Stimulated activated CD4-positive, alpha-beta T cell treated with anti-CD3 and anti-CD28 coated beads, Interleukin-1b, Interleukin-23, amount 100 ng/mL, for 48 hours (primary cell): ENCODE data around the gene ID4.

ENCODE experiments used
- DNase-seq: peaks from one replicate; pipeline ENCODE4 v3.0.0-alpha.2; 2020

The ID4 gene, protein sequence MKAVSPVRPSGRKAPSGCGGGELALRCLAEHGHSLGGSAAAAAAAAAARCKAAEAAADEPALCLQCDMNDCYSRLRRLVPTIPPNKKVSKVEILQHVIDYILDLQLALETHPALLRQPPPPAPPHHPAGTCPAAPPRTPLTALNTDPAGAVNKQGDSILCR

DNA sequence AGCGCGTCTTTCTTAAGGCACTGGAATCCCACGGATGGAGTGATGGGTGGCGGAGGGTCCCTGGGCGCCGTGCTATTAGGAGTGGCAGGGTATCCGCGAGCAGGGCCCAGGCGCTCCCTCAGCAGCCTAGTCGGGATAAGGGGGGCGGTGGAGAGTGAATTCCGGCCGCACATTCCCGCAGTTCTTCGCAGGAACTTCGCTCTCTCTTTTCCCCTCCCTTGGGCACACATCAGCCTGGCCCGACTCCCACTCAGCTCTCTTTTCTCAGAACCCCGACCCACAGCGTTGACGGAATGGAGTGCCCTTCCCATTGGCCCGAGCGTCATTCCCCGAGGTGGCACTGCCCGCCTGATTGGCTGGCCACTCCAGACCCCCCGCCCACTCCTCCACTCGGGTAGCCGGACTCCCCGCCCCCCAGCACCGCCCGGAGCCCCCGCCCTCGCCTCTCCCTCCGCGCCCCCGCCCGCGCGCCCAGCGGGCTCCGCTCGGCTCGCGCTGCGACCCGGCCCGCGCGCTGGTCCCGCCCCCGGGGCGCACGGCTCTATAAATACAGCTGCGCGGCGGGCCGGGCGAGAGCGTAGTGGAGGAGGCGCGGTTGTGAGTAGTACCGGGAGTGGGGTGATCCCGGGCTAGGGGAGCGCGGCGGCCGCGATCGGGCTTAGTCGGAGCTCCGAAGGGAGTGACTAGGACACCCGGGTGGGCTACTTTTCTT is at the start of gene ID4:
Gene ID4 (plus strand): TSS at position 572 of the 712 bp plus-strand sequence. CDS start 385 bp downstream, outside the sequence.
- DNase-seq = no peak

DNA sequence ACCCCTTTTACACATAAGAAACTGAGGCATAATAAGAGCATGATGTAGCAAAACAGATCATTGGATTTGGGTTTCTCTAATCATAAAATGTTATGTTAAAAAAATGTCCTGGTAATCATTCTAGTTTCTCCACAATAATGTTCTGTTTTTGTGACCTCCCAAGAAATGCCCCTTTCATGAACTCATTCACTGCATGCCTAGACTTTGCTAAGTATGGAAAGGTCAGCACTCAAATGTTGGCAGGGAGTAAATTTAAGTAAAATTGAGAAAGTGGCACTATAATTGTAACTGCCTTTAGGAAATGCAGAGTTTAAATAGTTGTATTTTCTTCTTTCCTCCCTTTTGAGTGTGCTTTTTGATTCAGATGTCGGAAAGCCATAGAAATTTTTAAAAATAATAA is 48.5 kb upstream of the ID4 start:
- DNase-seq = no peak

DNA sequence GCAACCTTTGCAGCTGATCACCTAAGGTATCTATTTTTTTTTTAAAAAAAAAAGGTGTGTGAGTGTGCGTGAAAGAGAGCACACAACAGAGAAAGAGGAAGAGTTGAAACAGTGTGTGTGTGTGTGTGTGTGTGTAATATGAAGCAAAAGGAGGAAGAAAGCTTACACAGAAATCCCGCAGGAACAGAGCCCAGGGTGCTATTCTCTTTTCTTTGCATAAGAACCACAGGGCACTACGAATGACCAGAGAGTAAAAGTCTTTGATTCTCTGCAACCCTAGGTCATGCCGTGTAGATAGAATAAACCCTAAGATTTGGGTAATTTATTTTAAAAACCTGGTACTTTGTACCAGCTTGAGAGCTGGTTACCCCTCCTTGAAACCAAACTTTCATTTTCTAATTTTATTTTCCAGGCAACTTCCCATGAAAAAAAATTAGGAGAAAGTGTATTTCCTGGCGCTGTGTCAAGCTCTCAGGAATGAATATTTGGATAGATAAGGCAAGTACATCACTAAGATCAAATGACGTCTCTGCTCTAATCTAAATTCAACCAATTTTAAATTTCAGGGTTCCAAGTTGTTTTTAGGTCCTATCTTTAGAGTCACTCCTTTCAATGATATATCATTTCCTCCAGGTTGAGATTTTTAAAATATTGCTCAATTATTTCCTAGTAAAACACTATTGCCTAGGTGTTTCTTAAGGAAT is 47.9 kb upstream of the ID4 start:
- DNase-seq = no peak

DNA sequence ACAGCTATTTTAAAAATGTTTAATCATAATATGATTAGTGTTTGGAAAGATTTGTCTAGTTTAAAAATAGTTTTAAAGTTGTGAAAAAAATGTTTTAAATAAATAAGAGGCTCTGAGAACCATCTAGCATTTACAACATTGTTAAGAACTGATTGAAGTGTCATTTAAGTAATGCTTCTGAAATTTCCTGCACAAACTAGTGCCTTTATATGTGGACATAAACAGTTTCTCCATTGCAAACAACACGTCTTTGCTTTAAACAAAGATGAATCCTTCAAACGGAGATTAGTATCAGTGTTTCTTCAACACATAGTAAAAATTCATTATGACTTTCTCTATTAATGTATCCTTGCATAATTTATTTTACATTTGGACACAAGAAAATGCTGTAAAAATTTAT is 45.9 kb upstream of the ID4 start:
- no peak for DNase-seq

DNA sequence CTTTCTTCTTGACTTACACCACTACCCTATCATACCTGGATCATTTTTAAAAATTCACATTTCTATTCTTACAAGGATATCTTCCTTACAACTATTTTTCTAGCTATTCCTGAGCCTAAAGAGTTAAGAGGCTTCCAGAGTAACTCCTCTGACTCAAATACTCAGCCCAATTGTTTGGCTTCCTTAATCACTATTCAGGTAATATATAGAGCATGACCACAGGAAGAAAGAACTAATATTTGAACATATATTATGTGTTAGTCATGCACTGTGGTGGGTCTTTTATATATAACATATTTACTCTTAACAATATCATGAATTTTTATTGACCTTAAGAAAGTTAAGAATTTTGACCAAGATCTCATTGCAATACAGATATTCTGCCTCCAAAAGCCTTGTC is 42.0 kb upstream of the ID4 start:
- no peak for DNase-seq

DNA sequence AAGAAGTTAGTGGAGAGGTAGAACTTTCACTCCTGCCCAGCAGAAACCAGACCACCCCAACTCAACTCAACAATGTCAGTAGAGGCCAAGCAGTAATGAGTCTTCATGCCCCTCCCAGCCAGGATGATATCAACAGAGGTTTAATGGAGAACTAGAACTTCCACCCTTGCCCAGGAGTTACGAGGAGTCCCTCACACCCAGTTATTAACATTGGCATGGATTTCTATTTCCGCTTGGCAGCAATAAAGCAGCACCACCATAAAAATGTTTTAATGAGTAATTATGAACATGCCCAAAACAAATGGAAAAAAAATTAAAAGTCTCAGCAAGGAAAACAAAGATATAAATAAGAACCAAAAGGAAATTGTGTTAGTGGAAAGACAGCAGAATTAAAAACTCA is 40.7 kb upstream of the ID4 start:
- DNase-seq = no peak

DNA sequence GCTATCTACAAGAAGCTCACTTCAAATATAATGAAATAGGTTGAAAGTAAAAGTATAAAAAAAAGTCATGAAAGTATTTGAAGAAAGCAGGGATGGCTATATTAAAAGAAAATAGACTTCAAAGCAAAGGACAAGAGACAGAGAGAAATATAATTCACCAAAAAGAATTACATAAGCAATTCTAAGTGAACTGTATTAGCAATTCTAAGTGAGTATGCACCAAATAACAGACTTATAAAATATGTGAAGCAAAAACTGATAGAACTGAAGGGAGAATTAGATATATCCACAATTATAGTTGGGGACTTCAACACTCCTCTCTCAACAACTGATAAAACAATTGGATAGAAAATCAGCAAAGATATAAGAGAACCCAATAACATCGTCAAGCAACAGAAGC is 38.8 kb upstream of the ID4 start:
- no peak for DNase-seq

DNA sequence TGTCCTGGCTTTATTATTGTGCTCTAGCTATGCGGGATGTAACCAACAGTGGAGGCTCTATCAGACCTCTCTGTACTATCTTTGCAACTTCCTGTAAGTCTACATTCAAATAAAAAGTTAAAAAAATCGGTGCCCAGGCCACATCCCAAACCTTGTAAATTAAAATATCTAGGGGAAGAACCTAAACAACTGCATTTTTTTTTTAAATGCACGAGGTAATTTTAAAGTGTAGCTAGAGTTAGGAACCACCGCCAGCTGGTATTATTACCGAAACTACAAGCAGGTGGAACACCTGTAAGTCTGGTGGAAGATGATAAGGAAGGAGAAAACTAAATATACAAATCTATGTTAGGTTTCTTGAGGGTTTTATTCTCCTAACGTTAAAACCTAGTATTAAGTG is 34.5 kb upstream of the ID4 start:
- DNase-seq = no peak

DNA sequence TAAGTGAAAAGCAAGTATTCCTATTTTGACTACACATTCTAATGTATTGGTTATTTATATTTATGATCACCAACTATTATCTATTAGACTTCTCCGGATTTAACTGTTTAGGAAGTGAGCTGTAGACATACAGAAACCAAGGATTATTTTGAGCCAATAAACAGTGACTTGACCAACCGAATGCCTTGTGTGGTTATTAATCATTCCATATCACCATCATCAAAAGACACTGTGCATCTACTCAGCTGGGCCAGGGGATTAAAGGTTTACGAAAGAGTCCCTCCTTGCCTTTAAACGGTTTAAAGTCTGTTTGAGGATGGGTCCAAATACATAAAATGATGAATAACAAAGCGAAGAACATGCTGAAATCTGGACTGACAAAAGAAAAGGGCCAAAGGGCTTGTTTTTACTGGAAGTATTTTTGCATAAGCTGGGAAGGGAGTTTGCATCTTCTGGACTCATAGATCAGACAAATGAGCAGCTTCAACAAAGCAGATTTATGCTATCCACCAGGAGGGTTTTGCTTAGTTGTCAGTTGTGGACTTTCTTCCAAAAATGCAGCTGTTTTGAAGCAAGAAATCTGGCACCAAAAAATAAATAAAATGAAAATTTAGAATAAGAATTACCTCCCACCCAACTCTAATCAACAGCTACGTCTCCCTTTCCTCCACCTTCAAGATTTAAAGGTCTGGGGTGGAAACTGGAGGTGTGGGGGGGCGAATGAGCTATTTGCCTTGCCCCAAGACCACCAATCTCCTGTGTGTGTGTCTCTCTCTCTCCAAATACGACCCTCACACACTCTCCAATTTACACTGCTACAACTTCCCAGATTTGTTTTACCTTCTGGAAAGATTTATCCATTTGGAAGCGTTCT is 33.6 kb upstream of the ID4 start:
- no peak for DNase-seq

DNA sequence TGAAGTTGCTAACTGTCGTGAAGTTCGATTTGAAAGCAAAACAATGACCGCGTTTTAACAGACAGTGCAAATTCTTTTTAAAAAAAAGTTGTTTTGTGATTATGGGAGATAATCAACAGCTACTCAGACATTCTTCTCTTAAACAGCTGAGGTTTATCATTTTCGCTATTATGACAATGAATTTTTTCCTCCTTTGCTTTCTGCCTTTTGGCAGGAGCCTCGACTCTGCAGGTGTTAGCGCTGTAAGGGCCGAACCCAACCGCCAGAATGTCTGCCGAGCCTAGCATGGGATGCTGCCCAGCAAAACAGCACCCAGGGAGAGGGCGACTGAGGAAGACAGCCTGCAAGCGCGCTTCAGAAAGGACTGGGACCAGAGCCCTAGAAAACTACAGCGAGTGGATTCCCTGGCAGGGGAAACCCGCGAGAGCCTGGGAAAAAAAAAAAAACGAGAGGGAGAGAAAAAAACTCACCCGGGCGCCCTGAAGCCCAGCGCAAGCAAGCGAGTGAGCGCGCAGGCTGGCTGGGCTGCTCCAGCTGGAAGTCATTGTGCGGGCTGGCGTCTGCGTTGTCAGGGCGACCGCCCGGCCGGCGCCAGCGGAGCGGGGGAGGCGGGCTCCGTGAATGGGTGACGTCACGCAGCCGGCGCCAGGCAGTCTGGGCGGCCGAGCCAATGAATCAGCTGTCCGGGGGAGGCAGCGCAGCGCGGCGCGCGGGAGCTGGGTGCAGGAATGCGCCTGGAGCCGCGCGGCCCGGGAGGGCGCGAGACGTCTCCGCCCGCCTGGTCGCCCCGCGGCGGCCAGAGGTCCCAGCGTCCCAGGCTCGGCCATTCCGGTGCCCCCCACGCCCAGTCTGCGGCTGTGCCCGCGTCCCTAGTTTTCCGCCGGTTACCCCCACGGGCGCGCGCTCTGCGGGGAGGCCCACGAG is 32.7 kb upstream of the ID4 start:
- DNase-seq = peak; percentile 79

DNA sequence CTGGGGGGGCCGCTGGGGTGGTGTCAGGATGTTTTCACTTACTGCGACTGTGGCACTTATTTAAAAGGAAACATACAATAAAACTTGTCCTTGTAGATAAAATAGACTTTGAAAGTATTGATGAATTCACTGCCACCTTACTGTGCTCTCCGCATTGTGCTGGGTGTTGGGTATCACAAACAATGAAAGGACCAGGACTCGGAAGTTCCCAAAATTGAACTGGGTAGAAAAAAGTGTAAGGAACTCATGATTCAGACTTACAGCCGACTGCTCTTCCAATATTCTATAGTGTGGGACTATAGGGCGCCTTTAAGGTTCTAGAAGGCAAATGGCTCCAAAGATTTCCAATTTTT is 32.1 kb upstream of the ID4 start:
- no peak for DNase-seq

DNA sequence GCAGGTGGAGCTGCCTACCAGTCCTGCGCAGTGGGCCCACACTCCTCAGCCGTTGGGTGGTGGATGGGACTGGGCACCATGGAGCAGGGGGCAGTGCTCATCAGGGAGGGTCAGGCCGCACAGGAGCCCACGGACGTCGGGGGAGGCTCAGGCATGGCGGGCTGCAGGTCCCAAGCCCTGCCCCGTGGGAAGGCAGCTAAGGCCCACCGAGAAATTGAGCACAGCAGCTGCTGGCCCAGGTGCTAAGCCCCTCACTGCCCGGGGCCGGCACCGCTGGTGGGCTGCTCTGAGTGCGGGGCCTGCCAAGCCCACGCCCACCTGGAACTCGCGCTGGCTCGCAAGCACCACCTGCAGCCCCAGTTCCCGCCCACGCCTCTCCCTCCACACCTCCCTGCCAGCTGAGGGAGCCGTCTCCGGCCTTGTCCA is 30.2 kb upstream of the ID4 start:
- DNase-seq = no peak

DNA sequence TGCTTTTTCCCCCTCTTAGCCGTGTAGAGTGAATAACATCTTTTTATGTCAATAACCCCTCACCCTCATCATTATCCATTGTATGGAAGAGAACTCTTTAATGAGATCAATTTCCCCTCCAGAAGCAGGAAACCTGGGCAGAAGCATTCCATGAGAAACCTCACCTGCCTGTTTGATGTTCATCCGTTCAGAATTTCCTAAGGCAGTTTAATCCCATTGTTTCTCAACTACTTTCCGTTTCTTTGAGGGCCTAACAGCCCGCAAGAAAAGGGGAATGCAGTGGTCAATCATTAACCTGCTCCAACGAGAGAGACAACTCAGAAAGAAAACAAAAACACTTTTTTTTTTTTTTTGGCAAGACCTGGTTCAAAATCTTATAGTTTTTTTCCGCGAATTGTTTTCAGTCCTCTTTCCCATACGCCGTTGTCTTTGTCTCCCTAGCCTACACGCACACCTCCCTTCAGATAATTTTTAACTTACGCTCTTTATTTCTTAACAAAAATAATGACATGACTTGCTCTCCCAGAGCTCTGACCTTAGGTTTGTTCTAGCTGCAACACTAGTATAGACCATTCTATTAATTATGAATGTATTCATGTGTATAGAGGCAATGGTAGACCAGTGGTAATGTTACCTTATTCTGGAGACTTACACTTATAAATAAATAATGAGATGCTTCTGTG is 25.6 kb upstream of the ID4 start:
- no peak for DNase-seq

DNA sequence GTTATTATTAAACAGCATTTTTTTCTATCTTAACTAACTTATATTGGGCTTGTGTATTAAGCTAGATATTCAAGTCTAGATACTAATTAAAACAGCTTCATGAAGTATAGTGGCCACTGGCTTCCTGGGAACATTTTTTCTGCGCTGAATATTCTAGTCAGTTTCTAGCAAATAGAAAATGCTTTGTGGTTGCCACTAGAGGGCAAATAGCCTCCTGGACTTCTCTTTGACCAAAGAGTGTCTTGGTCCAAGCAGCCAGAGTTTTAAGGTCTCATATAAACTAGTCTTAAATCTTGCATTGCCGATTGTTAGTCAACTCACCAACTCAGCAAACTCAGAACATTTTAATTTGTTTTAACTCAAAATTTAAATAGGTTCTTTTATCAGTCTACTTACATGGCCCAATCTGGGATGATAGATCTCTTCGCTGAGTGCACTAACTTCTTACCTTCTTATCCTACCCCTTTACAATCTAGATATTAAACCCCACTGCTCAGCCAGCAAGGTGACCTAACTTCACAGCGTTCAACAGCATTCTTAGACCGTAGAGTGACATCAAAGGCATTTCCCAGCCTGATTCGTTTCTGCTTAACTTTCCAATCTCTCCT is 24.6 kb upstream of the ID4 start:
- no peak for DNase-seq

DNA sequence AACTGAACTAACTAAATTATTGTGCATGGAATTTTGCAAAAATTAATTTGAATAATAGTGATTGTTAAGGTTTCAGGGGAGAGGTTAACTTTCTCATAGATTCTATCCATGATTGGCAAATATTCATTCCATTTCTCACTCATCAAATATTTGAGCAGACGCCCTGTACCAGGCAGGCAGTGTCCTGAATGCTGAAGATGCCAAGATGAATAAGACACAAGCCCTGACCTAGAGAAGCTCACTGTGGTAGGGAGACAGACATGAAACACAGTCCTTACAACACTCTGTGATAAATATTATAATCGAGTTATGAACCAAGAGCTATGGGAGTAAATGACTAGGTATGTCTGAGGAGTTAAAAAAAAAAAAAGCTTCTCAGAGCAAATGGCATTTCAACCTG is 18.4 kb upstream of the ID4 start:
- DNase-seq = no peak

DNA sequence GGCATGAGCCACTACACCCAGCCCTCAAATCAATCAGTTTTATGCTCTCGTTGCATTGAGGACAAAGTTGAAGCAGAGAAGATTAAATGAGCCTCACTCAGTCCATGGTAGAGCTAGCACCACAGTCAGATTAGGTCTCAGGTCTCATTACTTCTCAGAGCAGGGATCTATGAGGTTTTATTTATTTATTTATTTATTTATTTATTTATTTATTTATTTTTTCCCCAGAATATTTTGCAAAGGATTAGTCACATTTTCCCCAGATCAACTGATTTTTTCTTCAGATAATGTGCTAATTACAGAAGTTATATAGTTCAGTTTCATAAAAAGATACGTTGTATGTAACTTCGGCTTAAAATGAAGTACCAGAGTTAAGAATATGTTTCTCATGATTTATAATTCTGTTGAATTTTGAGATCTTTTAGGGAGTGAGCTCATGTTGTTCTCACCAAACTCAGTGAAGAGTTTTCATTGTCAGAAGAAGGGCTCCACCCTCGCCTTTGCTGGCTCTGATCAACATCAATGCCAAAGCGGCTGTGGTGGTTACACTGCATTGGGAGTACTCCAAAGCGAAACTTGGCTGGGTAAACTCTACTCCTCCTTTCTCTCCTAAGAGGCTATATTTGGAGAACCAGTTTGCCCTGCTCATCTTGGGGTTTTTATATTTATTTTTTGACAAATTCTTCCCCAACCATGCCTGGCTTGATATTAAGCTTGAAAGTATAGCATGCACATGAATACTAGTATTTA is 12.9 kb upstream of the ID4 start:
- no peak for DNase-seq

DNA sequence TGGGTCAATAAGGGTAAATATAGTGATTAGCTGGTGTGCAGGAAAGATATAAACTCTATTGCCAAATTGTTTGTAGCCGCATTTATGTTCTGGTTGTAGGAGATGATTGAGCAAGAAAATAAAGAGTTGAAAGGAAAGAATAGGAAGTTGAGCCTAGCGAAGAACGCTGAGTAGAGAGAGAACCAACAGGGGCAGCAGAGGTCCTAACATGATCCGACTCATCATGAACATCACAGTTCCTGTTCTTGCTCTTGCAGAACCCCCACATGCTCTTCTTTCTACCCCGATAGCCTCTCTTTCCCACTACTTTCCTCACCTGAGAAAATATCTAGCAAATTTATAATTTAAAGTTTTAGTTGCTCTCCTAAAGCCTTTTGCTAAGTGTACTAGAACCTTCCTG is 9.9 kb upstream of the ID4 start:
- no peak for DNase-seq

DNA sequence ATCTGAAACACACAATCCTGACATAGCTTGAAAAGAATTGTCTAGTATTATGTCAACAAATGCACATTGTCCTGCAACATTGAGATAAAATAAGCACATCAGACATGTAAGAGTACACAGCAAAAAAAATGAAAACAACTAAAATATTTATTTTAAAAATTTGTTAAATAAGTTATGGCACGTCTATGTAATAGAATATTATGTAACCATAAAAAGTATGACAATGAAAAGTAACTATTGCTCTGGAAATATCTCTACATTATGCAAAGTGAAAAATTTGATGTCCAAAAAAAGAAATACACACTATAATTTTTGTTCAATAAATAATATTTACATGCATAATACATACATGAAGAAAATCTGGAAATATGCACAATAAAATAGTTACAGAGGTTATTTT is 9.3 kb upstream of the ID4 start:
- DNase-seq = no peak

DNA sequence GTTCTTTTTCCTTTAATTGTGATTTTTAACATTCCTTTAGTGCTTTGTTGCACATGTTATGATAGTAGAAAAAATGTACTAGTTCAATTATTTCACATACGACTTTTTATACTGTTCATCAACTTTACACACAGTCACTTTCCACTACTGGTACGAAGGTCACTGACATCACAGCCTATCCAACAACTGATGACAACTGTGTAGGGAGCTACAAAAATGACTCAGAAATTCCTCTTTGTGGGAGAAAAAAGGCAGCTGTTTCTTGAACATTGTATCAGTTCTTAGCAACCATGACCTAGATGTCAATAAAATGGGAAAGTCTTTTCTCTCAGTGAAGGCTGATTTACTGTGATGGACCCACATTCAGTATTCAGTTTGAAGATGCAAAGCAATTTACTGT is 7.0 kb upstream of the ID4 start:
- DNase-seq = no peak

DNA sequence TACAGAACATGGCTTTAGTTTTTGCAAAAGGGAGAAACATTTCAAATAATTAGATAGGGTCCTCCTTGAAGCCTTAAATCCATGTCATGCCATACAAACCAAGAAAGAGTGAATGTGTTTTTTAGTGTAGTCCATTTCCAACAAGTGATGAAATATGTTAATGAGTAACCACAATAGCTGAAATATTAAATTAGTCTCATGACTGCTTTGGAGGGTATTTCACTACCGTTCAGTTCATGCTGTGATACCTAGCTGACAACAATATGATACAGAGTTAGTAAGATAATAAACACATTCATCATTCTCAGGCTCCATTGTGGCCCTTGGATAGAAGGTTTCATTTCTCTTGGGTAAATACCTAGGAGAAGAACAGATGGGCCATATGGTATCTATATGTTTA is 5.8 kb upstream of the ID4 start:
- no peak for DNase-seq

DNA sequence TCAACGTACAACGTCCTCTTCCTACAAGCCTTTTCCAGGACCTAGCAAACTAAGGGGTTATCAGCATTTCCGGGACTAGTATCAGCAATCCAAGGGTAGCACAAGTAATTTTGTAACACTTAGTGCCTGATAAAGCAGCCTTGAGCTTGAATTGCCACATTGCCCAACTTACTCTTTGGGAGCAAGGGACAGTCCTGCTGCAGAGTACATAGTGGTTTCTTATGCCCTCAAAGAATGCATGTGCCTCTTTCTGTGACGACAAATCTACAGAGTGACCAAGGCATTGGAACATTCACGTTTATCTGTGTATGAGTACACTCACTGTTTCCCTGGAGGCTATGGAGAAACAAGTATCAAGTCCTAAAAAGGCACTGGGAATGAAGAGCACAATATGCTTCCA is 3.2 kb upstream of the ID4 start:
- DNase-seq = no peak
